Measurements from ENCODE around the gene PPCDC. TPM values are rescaled to one million over a fixed set of nuclear protein-coding genes. Genes with fewer than 3 reads are reported as not detected.

PPCDC gene
- total RNA-seq, 1 experiment from 2014 or later = 18.0 TPM

- ChIA-PET POLR2A (no interaction called here), RAD21 (ENCODE audit: low non-redundant PET in 1 of 2, low total read pairs in 2 of 2, uncharacterized antibody in 2 of 2, unreplicated experiment in 2 of 2) (no interaction called here), CTCF (no interaction called here)
- TF ChIP-seq SP1 (IDR thresholded peaks at IDR 0.05; ENCODE audit: low read depth) (no peak), ZNF274 (IDR thresholded peaks at IDR 0.05; ENCODE audit: low read depth, low read length) (no peak), CBX3 (IDR thresholded peaks at IDR 0.05; ENCODE audit: low read depth) (no peak), EZH2 (IDR thresholded peaks at IDR 0.05) (no peak), CEBPB (IDR thresholded peaks at IDR 0.05; ENCODE audit: low read depth) (no peak), EGR1 (IDR thresholded peaks at IDR 0.05; ENCODE audit: low read depth) (no peak), ELF1 (IDR thresholded peaks at IDR 0.05; ENCODE audit: borderline replicate concordance, low read depth) (no peak)
- Histone ChIP-seq H3K79me2 (ENCODE audit: insufficient read depth, low read length) (no peaks in the 10 kb centered on the region), H4K20me1 (ENCODE audit: insufficient read depth) (no peaks in the 10 kb centered on the region), H3K4me1 (ENCODE audit: control insufficient read depth in 1 of 2, insufficient read depth in 2 of 2, low read length in 2 of 2) (peaks cover 4 to 19% of the 10 kb centered on the region in 2 experiments; a peak in 3 of 4 replicates), H3K9ac (ENCODE audit: low read length) (no peak overlapping the region), H3K9me2 (ENCODE audit: insufficient read depth) (no peaks in the 10 kb centered on the region), H2AFZ (ENCODE audit: low read depth, low read length, poor library complexity, severe bottlenecking) (no peak overlapping the region), H3K4me3 (replicated peaks in 1 of 2; ENCODE audit: low read depth in 1 of 2, low read length in 2 of 2) (no peak overlapping the region), H3K9me3 (ENCODE audit: control insufficient read depth in 1 of 2, insufficient read depth in 1 of 2, low read depth in 1 of 2, low read length in 2 of 2) (no peaks in the 10 kb centered on the region), H3K36me3 (ENCODE audit: control insufficient read depth in 1 of 2, insufficient read depth in 2 of 2, low read length in 2 of 2) (no peaks in the 10 kb centered on the region), H3K4me2 (ENCODE audit: low read length) (no peak overlapping the region), H3K27me3 (ENCODE audit: insufficient read depth, low read length) (no peaks in the 10 kb centered on the region), H3K27ac (ENCODE audit: low read depth, low read length) (no peak overlapping the region)
- BruUV-seq (replicated peaks) = no TSS peak
- DNase-seq (ENCODE audit: low read depth, low spot score) (no peak), ATAC-seq (no peak)
- intact Hi-C loops (cut with micrococcal nuclease) = no loop called here
These were observed 46.0 kb downstream of the PPCDC start for GRCh38 chr15:75069301-75069925.

GRCh38 chr15:75070674-75071073 lies 47.3 kb downstream of the PPCDC start:
- no peaks in the 10 kb centered on the region for H3K36me3 ChIP-seq (ENCODE audit: control insufficient read depth in 1 of 2, insufficient read depth in 2 of 2, low read length in 2 of 2)
- H2AFZ ChIP-seq (ENCODE audit: low read depth, low read length, poor library complexity, severe bottlenecking) = no peak overlapping the region
- H3K4me2 ChIP-seq (ENCODE audit: low read length) = no peak overlapping the region
- no peaks in the 10 kb centered on the region for H3K9me3 ChIP-seq (ENCODE audit: control insufficient read depth in 1 of 2, insufficient read depth in 1 of 2, low read depth in 1 of 2, low read length in 2 of 2)
- H3K4me3 ChIP-seq (replicated peaks in 1 of 2; ENCODE audit: low read depth in 1 of 2, low read length in 2 of 2) = no peak overlapping the region
- POLR2A ChIA-PET = no interaction called here
- no peaks in the 10 kb centered on the region for H3K79me2 ChIP-seq (ENCODE audit: insufficient read depth, low read length)
- CTCF ChIA-PET = no interaction called here
- H3K27me3 ChIP-seq (ENCODE audit: insufficient read depth, low read length) = no peaks in the 10 kb centered on the region
- BruUV-seq (replicated peaks) = no TSS peak
- H3K9ac ChIP-seq (ENCODE audit: low read length) = no peak overlapping the region
- peaks cover 4 to 17% of the 10 kb centered on the region in 2 experiments; a peak in 3 of 4 replicates for H3K4me1 ChIP-seq (ENCODE audit: control insufficient read depth in 1 of 2, insufficient read depth in 2 of 2, low read length in 2 of 2)
- H3K9me2 ChIP-seq (ENCODE audit: insufficient read depth) = no peaks in the 10 kb centered on the region
- H4K20me1 ChIP-seq (ENCODE audit: insufficient read depth) = no peaks in the 10 kb centered on the region
- TF ChIP-seq ZNF274 (IDR thresholded peaks at IDR 0.05; ENCODE audit: low read depth, low read length) (no peak), ELF1 (IDR thresholded peaks at IDR 0.05; ENCODE audit: borderline replicate concordance, low read depth) (no peak), POLR2A (IDR thresholded peaks at IDR 0.05; ENCODE audit: borderline replicate concordance, extremely low read depth, insufficient read depth, insufficient read length) (no peak), SP1 (IDR thresholded peaks at IDR 0.05; ENCODE audit: low read depth) (no peak)
- ATAC-seq = no peak
- no peak overlapping the region for H3K27ac ChIP-seq (ENCODE audit: low read depth, low read length)
- RAD21 ChIA-PET (ENCODE audit: low non-redundant PET in 1 of 2, low total read pairs in 2 of 2, uncharacterized antibody in 2 of 2, unreplicated experiment in 2 of 2) = no interaction called here
- intact Hi-C loops (cut with micrococcal nuclease) = no loop called here
- DNase-seq (ENCODE audit: low read depth, low spot score) = no peak
